ENCODE data around the gene VSTM5.

GRCh38 chr11:93783362-93783761, 67.1 kb downstream of the VSTM5 start:
- TF ChIP-seq MAX (CRISPR knock-in tag; IDR thresholded peaks at IDR 0.05) (no peak), PREB (CRISPR knock-in tag; IDR thresholded peaks at IDR 0.05; ENCODE audit: borderline replicate concordance) (no peak), CTCF (IDR thresholded peaks at IDR 0.05) (no peak), ZNF138 (CRISPR knock-in tag; conservative IDR thresholded peaks at IDR 0.05) (no peak)

Measured in WTC11 (cell line).